Activated naive CD4-positive, alpha-beta T cell treated with Interleukin-2 at 50 U/mL for 16 hours (primary cell): ENCODE measurements around the gene STK38L.

Source experiments
- DNase-seq: peaks from one replicate; pipeline ENCODE4 v3.0.0-alpha.2; 2020

Gene STK38L

GRCh38 chr12:27359578-27360340, 115.7 kb downstream of the STK38L start:
- no peak for DNase-seq

GRCh38 chr12:27361372-27361771, 117.3 kb downstream of the STK38L start:
- DNase-seq: no peak

DNA sequence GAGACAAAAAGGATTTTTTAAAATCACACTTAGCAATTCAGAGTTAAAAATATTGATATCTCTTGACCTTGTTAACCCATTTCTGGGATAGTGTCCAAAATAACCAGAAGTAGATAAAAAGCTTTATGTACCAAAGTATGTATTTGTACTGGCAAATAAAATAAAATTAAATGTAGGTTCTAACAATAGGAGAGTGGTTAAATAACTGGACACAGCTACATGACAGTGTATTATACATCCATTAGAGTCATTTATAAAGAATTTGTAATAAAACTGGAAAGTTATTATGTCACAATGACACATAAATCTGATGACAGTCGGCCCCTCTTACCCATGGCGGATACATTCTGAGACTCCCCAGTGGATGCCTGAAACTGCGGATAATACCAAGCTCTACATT, 122.5 kb downstream of the STK38L start:
- DNase-seq: no peak

GRCh38 chr12:27367078-27367477, 123.0 kb downstream of the STK38L start:
- DNase-seq: no peak
